ENCODE data around the gene TBC1D17.
"Not testable (repeated sequence)": the region's sequence is repeated elsewhere in the genome, so short reads cannot be mapped to it uniquely, and the experiment has no call there.

TBC1D17 gene

GRCh38 chr19:49924004-49924880, 46.7 kb downstream of the TBC1D17 start:
- DNase-seq: no peak

GRCh38 chr19:49924881-49925210, 47.3 kb downstream of the TBC1D17 start:
- not testable (repeated sequence) for DNase-seq

- DNase-seq: no peak
These were observed 48.0 kb downstream of the TBC1D17 start for GRCh38 chr19:49925486-49925885.

- no peak for DNase-seq
These were observed 49.0 kb downstream of the TBC1D17 start for GRCh38 chr19:49926515-49926914.

GRCh38 chr19:49927526-49928264, 50.2 kb downstream of the TBC1D17 start:
- no peak for DNase-seq

GRCh38 chr19:49929121-49929610, 51.7 kb downstream of the TBC1D17 start, which contains the start of the genes ATF5 and NUP62:
Gene ATF5, plus strand, starts transcription at chr19:49929205. Its CDS starts 1,646 bp downstream, at chr19:49930851.
Gene NUP62, minus strand, starts transcription at chr19:49929504. Its CDS starts 19,697 bp downstream, at chr19:49909807.
- DNase-seq: peak; percentile 87

GRCh38 chr19:49929611-49930482, 52.3 kb downstream of the TBC1D17 start:
- peak; percentile 86 for DNase-seq

- DNase-seq: no peak
These were observed 53.0 kb downstream of the TBC1D17 start for GRCh38 chr19:49930483-49931011.

GRCh38 chr19:49931293-49932040, 54.0 kb downstream of the TBC1D17 start:
- no peak for DNase-seq

GRCh38 chr19:49932041-49932451, 54.5 kb downstream of the TBC1D17 start:
- DNase-seq: no peak

GRCh38 chr19:49932731-49933131, 55.2 kb downstream of the TBC1D17 start:
- DNase-seq: peak; percentile 20

GRCh38 chr19:49933643-49934042, 56.1 kb downstream of the TBC1D17 start:
- no peak for DNase-seq

- no peak for DNase-seq
These were observed 59.0 kb downstream of the TBC1D17 start for GRCh38 chr19:49936549-49936948.

GRCh38 chr19:49937750-49938381, 60.4 kb downstream of the TBC1D17 start:
- peak; percentile 75 for DNase-seq
